HepG2 (cell line): ENCODE data around the gene NUCB1. TPM values are rescaled to one million over a fixed set of nuclear protein-coding genes. Genes with fewer than 3 reads are reported as not detected.

Source experiments
- ATAC-seq: fragments of 200-7000 bp; cut with Tn5 transposase; 3 replicates; pipeline ENCODE4 v1.9.1; 2020; ENCODE audit warnings: mild to moderate bottlenecking, moderate library complexity
- BruUV-seq: library from RNA; stranded (reverse); fragments of 400-500 nt; replicated peaks from 2 replicates; lab custom pipeline; 2021; lab: Mats Ljungman, UMichigan
- CTCF ChIA-PET: fragments of 300-600 bp; formaldehyde crosslinking; extraction: SDS; loops from one replicate; lab custom pipeline; 2021; ENCODE audit warnings: low total read pairs, inconsistent platforms, low intra/inter-chr PET ratio; lab: Yijun Ruan, JAX
- POLR2A ChIA-PET: fragments of 350-600 bp; sonication (Branson Sonifier 250); formaldehyde crosslinking; loops from one replicate; lab custom pipeline; 2020; ENCODE audit warnings: antibody characterized with exemption, inconsistent platforms; lab: Yijun Ruan, JAX
- DNase-seq: peaks from one replicate; pipeline ENCODE4 v3.0.0-alpha.2; 2015; ENCODE audit warnings: low spot score
- FAIRE-seq: peaks from 3 replicates; lab custom pipeline; 2011; peaks lifted over from hg19 to GRCh38; lab: Jason Lieb, UNC
- H2AFZ ChIP-seq: one replicate; pipeline ENCODE4 v1.6.1; 2011; ENCODE audit warnings: low read length, inconsistent platforms
- H3K27ac ChIP-seq: fragments of 300-600 bp; 3 replicates; pipeline ENCODE4 v1.8.0; 2011; ENCODE audit warnings: mixed run types, mild to moderate bottlenecking, mixed read lengths, low read length, inconsistent platforms; ENCODE audit not compliant: insufficient read depth; ENCODE audit errors: extremely low read length
- H3K27me3 ChIP-seq, 2 experiments: fragments of 200-600 bp in 1 of 2; 2 replicates in 1 of 2; 3 replicates in 1 of 2; pipeline versions ENCODE4 v1.6.0 to v1.8.0; 2011; ENCODE audit warnings: low read length in 2 of 2, mild to moderate bottlenecking in 2 of 2, moderate library complexity in 2 of 2, inconsistent platforms in 1 of 2; ENCODE audit not compliant: insufficient read depth in 2 of 2, control insufficient read depth in 1 of 2
- H3K36me3 ChIP-seq, 2 experiments: fragments of 200-600 bp in 1 of 2; replicated peaks in 1 of 2; 2 replicates in 1 of 2; 3 replicates in 1 of 2; pipeline versions ENCODE4 v1.5.1 to v1.8.0; 2011; ENCODE audit warnings: low read length in 2 of 2, inconsistent platforms in 1 of 2; ENCODE audit not compliant: insufficient read depth in 2 of 2, control insufficient read depth in 1 of 2
- H3K4me1 ChIP-seq: 2 replicates; pipeline ENCODE4 v1.5.1; 2012; ENCODE audit warnings: low read length, inconsistent platforms; ENCODE audit not compliant: insufficient read depth
- H3K4me2 ChIP-seq: 2 replicates; pipeline ENCODE4 v1.6.0; 2011; ENCODE audit warnings: low read depth, low read length, inconsistent platforms
- H3K4me3 ChIP-seq, 3 experiments: fragments of 200-600 bp in 1 of 3; sonication (generic), shearing (Covaris generic) in 1 of 3; replicated peaks in 1 of 3; 2 replicates each; pipeline ENCODE4 v1.5.1; 2011 to 2016; ENCODE audit warnings: low read length in 3 of 3, inconsistent platforms in 2 of 3, low read depth in 2 of 3, mild to moderate bottlenecking in 2 of 3, control low read depth in 1 of 3, mixed read lengths in 1 of 3; ENCODE audit not compliant: insufficient read depth in 1 of 3
- H3K79me2 ChIP-seq: one replicate; pipeline ENCODE4 v1.6.1; 2011; ENCODE audit warnings: low read length, inconsistent platforms; ENCODE audit not compliant: insufficient read depth
- H3K9ac ChIP-seq: 2 replicates; pipeline ENCODE4 v1.6.0; 2011; ENCODE audit warnings: mild to moderate bottlenecking, low read depth, low read length, inconsistent platforms; ENCODE audit not compliant: insufficient read depth
- H3K9me3 ChIP-seq: 2 replicates; pipeline ENCODE4 v1.5.1; 2012; ENCODE audit warnings: mild to moderate bottlenecking, low read length
- H4K20me1 ChIP-seq: 2 replicates; pipeline ENCODE4 v1.6.0; 2011; ENCODE audit warnings: inconsistent platforms, mild to moderate bottlenecking, low read length, moderate library complexity; ENCODE audit not compliant: insufficient read depth
- AHR ChIP-seq: IDR thresholded peaks from 2 replicates; pipeline ENCODE4 v1.6.1; 2018; ENCODE audit warnings: missing genetic modification reagents, missing compliant biosample characterization
- CBFB ChIP-seq: sonication (generic); formaldehyde crosslinking; IDR thresholded peaks from 2 replicates; pipeline ENCODE4 v1.4.0; 2020; ENCODE audit warnings: missing genetic modification reagents
- CHD2 ChIP-seq: IDR thresholded peaks from 2 replicates; pipeline ENCODE4 v1.6.1; 2011; ENCODE audit warnings: low read depth, low read length, improper control_type of control experiment
- KLF15 ChIP-seq: sonication (generic); formaldehyde crosslinking; IDR thresholded peaks from 2 replicates; pipeline ENCODE4 v1.8.1; 2023; ENCODE audit warnings: borderline replicate concordance, mild to moderate bottlenecking, inconsistent platforms, missing genetic modification reagents, mixed read lengths
- RBM22 ChIP-seq: fragments of 200-400 bp; formaldehyde crosslinking; optimal IDR thresholded peaks from 2 replicates; pipeline ENCODE3; 2017; ENCODE audit warnings: mild to moderate bottlenecking, low read length, moderate library complexity
- REST ChIP-seq, 2 experiments: IDR thresholded peaks; 2 replicates each; pipeline ENCODE4 v1.6.1; 2011 to 2012; ENCODE audit warnings: low read length in 2 of 2, borderline replicate concordance in 1 of 2, low read depth in 1 of 2, mild to moderate bottlenecking in 1 of 2, moderate library complexity in 1 of 2
- TFE3 ChIP-seq: IDR thresholded peaks from 2 replicates; pipeline ENCODE4 v1.6.1; 2016
- ZKSCAN1 ChIP-seq: fragments of 150-350 bp; IDR thresholded peaks from 2 replicates; pipeline ENCODE4 v1.6.1; 2014; ENCODE audit warnings: low read length
- ZNF160 ChIP-seq: sonication (generic); formaldehyde crosslinking; IDR thresholded peaks from 2 replicates; pipeline ENCODE4 v1.8.0; 2022; ENCODE audit warnings: mild to moderate bottlenecking, inconsistent platforms, missing genetic modification reagents
- ZNF441 ChIP-seq: sonication (generic); formaldehyde crosslinking; IDR thresholded peaks from 2 replicates; pipeline ENCODE4 v1.7.0; 2021; ENCODE audit warnings: missing genetic modification reagents, borderline replicate concordance
- ZNF782 ChIP-seq: sonication (generic); formaldehyde crosslinking; IDR thresholded peaks from 2 replicates; pipeline ENCODE4 v1.4.0; 2020; ENCODE audit warnings: missing genetic modification reagents, mild to moderate bottlenecking, borderline replicate concordance
- ZNF83 ChIP-seq: sonication (generic); formaldehyde crosslinking; IDR thresholded peaks from 2 replicates; pipeline ENCODE4 v1.4.0; 2020; ENCODE audit warnings: missing genetic modification reagents, mild to moderate bottlenecking, borderline replicate concordance
- WGBS: methylation state at CpG from one replicate; pipeline ENCODE4 v1.1.6; 2017; ENCODE audit warnings: low lambda C conversion rate; 5-methylcytosine and 5-hydroxymethylcytosine counted together
- in situ Hi-C: cut with HindIII; loops from 2 replicates; pipeline ENCODE4 v1.10.0; 2017; ENCODE audit warnings: low pct_unique_long_range_greater_than_20kb; ENCODE audit not compliant: extremely low pct_ligation_motif_present
- intact Hi-C: fragments of 100-400 bp; cut with micrococcal nuclease; formaldehyde crosslinking; loops from one replicate; pipeline ENCODE4 v1.10.0; 2022; ENCODE audit not compliant: unreplicated experiment
- polyA plus RNA-seq, 8 experiments: library from polyadenylated mRNA; depleted of rRNA in 3 of 8; stranded (reverse) in 7 of 8; unstranded in 1 of 8; fragments of >200 nt; fragmentation: Illumina TruSeq in 4 of 8; extraction: Trizol in 4 of 8; gene quantifications; 2 replicates each; pipeline versions ENCODE4 v1.2.1 to v1.2.3, GENCODE V29; 2011 to 2016; ENCODE audit warnings: low read depth in 4 of 8, missing spikeins in 1 of 8, mixed read lengths in 1 of 8; ENCODE audit not compliant: insufficient read depth in 1 of 8
- total RNA-seq, 5 experiments: library from RNA; depleted of rRNA; stranded (reverse); fragments of >200 nt; fragmentation: Illumina TruSeq; extraction: Trizol; gene quantifications; 2 replicates each; pipeline ENCODE4 v1.2.3, GENCODE V29; 2016; ENCODE audit warnings: low read depth in 1 of 5

Gene NUCB1
- total and polyA plus RNA-seq, 2 of the 13 experiments (the other 11 are each of a cell fraction or from before 2014, with no cell fraction given): 82.3 to 106 TPM

DNA sequence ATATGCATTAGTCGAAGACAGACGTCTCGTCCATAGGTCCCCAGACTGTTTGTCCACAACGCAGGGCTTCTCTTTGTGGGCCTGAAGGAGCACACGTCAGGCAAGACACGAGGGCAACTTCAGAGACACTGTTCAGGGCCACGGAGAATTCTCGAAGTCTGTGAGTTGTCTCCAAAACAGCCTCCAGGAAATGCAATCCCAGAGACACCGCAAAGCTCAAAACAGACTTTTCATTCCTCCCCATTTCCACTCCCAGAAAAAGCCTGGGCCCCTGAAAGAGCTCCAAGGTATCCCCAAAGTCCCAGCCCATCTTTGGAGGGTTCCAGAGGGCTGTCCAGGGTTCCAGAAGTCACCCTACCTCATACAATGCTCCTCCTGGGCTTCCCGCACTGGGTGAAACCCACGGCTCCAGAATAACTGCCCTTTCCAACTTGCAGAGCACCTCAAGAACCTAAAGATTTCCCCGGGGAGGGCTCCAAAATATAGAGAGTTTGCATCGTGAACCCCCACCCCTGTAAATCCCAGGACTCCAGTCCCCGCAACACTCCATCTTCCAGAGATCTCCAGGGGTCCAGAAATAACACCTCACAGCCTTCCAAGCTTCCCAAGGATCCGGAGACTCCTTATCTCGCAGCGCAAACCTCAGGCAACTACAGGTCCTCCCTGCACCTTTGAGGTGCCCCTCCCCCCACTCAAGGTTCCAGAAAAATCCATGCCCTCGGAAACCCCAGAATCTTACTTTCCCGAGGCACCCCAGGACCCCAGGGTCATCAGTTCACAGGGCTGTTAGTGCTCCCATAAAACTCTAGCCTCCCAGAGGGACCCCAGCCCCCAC, 64.3 kb downstream of the NUCB1 start:
- H3K4me1 ChIP-seq: peaks cover 57% of the 10 kb centered on the region
- H4K20me1 ChIP-seq: peaks cover 33% of the 10 kb centered on the region
- ChIA-PET CTCF (no interaction called here), POLR2A (interaction anchor here (1.0 to 5.6 kb wide), 17 partner anchors 12 to 489 kb away, joined by 3 to 153 read pairs (median 6); partner anchors contain the start of genes ALDH16A1, BAX, DHDH and GYS1)
- H3K4me3 ChIP-seq: peak overlapping the region; percentile 63 to 80 (median 80)
- in situ Hi-C loops (loop anchor here (5.0 kb wide), 1 partner anchor 92 kb away; the partner anchor contains the start of gene PPP1R15A), intact Hi-C loops (loop anchor here (10.0 kb wide), 2 partner anchors 90 to 180 kb away; partner anchors contain the start of gene PPP1R15A)
- H3K27ac ChIP-seq: peak overlapping the region; percentile 100
- H2AFZ ChIP-seq: no peak overlapping the region
- WGBS: 0% methylated on average over 4 of the region's 19 CpGs
- FAIRE-seq (no peak), DNase-seq (peak; percentile 34), ATAC-seq (no peak)
- BruUV-seq: TSS peak; percentile 71
- peaks cover 25% of the 10 kb centered on the region for H3K79me2 ChIP-seq
- peak overlapping the region; percentile 98 for H3K9ac ChIP-seq
- no peaks in the 10 kb centered on the region; a peak in 1 of 5 replicates for H3K27me3 ChIP-seq
- no peaks in the 10 kb centered on the region for H3K9me3 ChIP-seq
- H3K36me3 ChIP-seq: peaks cover 3 to 18% of the 10 kb centered on the region in 2 experiments
- peak overlapping the region; percentile 97 for H3K4me2 ChIP-seq
- TF ChIP-seq ZNF782 (CRISPR knock-in tag): 0 out of 2 replicates have a peak, but pooled peaks have one; percentile 3
- TF ChIP-seq CHD2: 0 out of 2 replicates have a peak, but pooled peaks have one; percentile 3
- TF ChIP-seq ZKSCAN1: no peak
- TF ChIP-seq REST (IDR thresholded peaks at IDR 0.05; ENCODE audit: borderline replicate concordance in 1 of 2, low read depth in 1 of 2, low read length in 2 of 2): no peak; a peak in 1 of 4 replicates
- no peak for TF ChIP-seq ZNF441 (CRISPR knock-in tag)
- TF ChIP-seq CBFB (CRISPR knock-in tag): no peak
- no peak for TF ChIP-seq RBM22
- no peak for TF ChIP-seq ZNF160 (CRISPR knock-in tag)
- TF ChIP-seq AHR (CRISPR knock-in tag): no peak
- no peak for TF ChIP-seq ZNF83
- TF ChIP-seq KLF15: no peak
- 0 out of 2 replicates have a peak, but pooled peaks have one; percentile 2 for TF ChIP-seq TFE3 (CRISPR knock-in tag)
